Upper lobe of left lung (tissue), 6 donors: ENCODE data around the gene HOXD12. TPM values are rescaled to one million over a fixed set of nuclear protein-coding genes. Genes with fewer than 3 reads are reported as not detected.

Experiments used
- ATAC-seq, 2 donors: fragments of 200-7000 bp; cut with Tn5 transposase; one replicate each; pipeline ENCODE4 v1.9.1; 2022; ENCODE audit warnings: mild to moderate bottlenecking in 2 of 2, moderate library complexity in 2 of 2; ENCODE audit not compliant: low FRiP score in 2 of 2
- DNase-seq, 2 donors: peaks; one replicate each; pipeline ENCODE4 v3.0.0-alpha.2; 2019 to 2020
- H3K27ac ChIP-seq, 4 donors: fragments of 200-600 bp; sonication (generic); one replicate each; pipeline ENCODE4 v1.5.1; 2016 to 2019
- H3K27me3 ChIP-seq, 4 donors: fragments of 200-600 bp; sonication (generic); one replicate each; pipeline ENCODE4 v1.5.1; 2017 to 2019
- H3K36me3 ChIP-seq, 4 donors: fragments of 200-600 bp; sonication (generic); one replicate each; pipeline ENCODE4 v1.5.1; 2016 to 2019
- H3K4me1 ChIP-seq, 4 donors: fragments of 200-600 bp; sonication (generic); one replicate each; pipeline ENCODE4 v1.5.1; 2018 to 2019
- H3K4me3 ChIP-seq, 4 donors: fragments of 200-600 bp; sonication (generic); one replicate each; pipeline ENCODE4 v1.5.1; 2017 to 2019; ENCODE audit warnings: mild to moderate bottlenecking in 2 of 4, moderate library complexity in 1 of 4
- H3K9me3 ChIP-seq, 4 donors: fragments of 200-600 bp; sonication (generic); one replicate each; pipeline ENCODE4 v1.5.1; 2018 to 2019
- EP300 ChIP-seq, 4 donors: sonication (generic); formaldehyde crosslinking; IDR thresholded peaks; one replicate each; pipeline ENCODE4 v1.5.1; 2017; ENCODE audit warnings: antibody characterized with exemption in 4 of 4, control low read depth in 2 of 4
- POLR2A ChIP-seq, 4 donors: fragments of 450-650 bp; IDR thresholded peaks; one replicate each; pipeline ENCODE4 v1.5.1; 2016 to 2017; ENCODE audit warnings: antibody characterized with exemption in 4 of 4, mild to moderate bottlenecking in 2 of 4
- POLR2AphosphoS5 ChIP-seq, 2 donors: sonication (generic); formaldehyde crosslinking; IDR thresholded peaks; one replicate each; pipeline ENCODE4 v1.5.1; 2017; ENCODE audit warnings: antibody characterized with exemption in 2 of 2
- WGBS, 2 donors: methylation state at CpG; one replicate each; pipeline ENCODE4 v1.1.5; 2017 to 2018; 5-methylcytosine and 5-hydroxymethylcytosine counted together
- total RNA-seq, 6 donors: library from RNA; depleted of rRNA in 4 of 6; stranded (reverse); fragments of >200 nt in 4 of 6; gene quantifications; one replicate each; pipeline versions ENCODE4 v1.1.0 to v1.2.1, GENCODE V29; 2016 to 2021
- TF ChIP-seq, protein P1 (sequence below), 6 experiments: fragments of 450-650 bp in 4 of 6; fragments of 200-600 bp in 2 of 6; sonication (generic) in 2 of 6; IDR thresholded peaks; one replicate each; pipeline ENCODE4 v1.5.1; 2016 to 2019; ENCODE audit warnings: antibody characterized with exemption in 6 of 6
- donor health status: DM: no; HTN: no; CAD: no; lungs with moderate emphysema.
- donor health status: DM: no; HTN: yes; CAD: no; lungs with severe emphysema.

HOXD12 gene
- total RNA-seq, 6 donors from 2014 or later, result not detected

DNA sequence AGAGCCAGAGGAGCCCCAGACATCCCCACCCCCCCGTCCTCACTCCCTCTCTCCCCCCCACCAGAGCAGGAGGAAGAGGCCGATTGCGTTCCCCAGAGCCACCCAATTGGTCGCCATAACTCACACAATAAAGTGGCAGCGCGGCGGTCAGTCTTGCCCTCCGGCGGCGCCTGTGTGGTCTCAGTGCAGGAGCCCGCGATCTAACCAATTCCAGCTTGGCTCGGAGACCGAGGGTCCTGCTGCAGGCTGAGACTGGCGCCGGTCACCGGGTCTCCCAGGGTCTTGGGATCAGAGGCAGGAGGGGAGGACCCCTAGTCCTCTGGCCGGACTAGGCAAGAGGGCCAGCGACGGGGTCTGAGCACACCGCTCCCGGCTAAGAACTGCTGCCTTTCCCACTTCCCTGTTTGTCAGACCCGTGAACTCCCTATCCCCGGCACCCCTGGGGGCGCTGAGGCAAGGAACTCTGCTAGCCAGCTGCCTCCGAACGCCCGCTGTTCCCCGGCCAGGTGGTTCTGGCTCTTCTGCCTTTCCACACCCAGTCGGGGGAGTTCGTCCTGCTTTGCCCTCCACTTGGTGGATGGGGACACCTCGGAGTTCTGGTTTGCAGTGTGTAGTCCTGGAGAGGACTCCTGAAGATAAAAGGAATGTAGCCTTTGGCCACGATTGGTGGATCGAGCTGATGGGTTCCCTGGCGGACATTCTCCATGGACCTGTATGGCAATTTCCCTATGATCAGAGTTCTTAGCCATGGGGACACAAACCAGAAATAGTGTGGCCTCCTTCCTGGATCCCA lies 1.0 kb upstream of the HOXD12 start:
- H3K9me3 ChIP-seq, result no peaks in the 10 kb centered on the region
- no peak overlapping the region for H3K4me3 ChIP-seq
- WGBS, 2 donors, result 9 to 36% methylated on average over 3 to 28 of the region's 35 CpGs
- DNase-seq (no peak), ATAC-seq (no peak)
- H3K27ac ChIP-seq, result no peak overlapping the region
- no peak for TF ChIP-seq POLR2AphosphoS5 (IDR thresholded peaks at IDR 0.05)
- no peak for TF ChIP-seq EP300 (IDR thresholded peaks at IDR 0.05)
- no peak for TF ChIP-seq POLR2A (IDR thresholded peaks at IDR 0.05)
- TF ChIP-seq, protein P1, sequence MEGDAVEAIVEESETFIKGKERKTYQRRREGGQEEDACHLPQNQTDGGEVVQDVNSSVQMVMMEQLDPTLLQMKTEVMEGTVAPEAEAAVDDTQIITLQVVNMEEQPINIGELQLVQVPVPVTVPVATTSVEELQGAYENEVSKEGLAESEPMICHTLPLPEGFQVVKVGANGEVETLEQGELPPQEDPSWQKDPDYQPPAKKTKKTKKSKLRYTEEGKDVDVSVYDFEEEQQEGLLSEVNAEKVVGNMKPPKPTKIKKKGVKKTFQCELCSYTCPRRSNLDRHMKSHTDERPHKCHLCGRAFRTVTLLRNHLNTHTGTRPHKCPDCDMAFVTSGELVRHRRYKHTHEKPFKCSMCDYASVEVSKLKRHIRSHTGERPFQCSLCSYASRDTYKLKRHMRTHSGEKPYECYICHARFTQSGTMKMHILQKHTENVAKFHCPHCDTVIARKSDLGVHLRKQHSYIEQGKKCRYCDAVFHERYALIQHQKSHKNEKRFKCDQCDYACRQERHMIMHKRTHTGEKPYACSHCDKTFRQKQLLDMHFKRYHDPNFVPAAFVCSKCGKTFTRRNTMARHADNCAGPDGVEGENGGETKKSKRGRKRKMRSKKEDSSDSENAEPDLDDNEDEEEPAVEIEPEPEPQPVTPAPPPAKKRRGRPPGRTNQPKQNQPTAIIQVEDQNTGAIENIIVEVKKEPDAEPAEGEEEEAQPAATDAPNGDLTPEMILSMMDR (IDR thresholded peaks at IDR 0.05), result no peak
- no peaks in the 10 kb centered on the region for H3K36me3 ChIP-seq
- H3K4me1 ChIP-seq, result peaks cover 18 to 36% (median 21%) of the 10 kb centered on the region in 4 donors
- H3K27me3 ChIP-seq, result peaks cover 0 to 90% (median 57%) of the 10 kb centered on the region in 4 donors

DNA sequence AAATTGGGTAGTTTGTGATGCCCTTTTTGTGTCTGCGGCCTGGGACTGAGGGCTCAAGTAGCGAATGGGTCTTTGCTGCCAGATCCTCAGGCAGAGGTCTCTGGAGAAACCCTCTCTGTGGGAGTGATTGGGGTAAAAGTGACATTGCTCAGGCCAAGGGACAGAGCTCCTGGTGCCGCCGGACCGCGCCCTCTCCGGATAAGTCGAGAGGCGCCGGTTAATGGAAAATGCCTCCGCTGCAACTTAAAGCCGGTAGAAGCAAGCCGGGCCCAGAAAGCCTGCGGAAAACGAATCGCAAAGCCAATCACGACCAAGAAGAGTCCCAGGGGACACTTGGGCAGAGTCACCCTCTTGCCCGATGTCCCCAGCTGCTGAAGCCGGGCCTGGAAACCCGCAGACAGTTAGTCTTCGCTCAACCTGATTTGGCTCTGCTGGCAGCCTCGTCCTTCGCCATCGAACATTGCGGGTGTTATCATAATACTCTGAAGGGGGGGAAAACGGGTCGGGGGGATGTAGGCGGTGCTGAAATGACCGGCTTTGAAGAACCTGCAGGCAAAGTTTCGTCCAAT lies 352 bp upstream of the HOXD12 start:
- peaks cover 0 to 90% (median 57%) of the 10 kb centered on the region in 4 donors for H3K27me3 ChIP-seq
- 6 to 9% methylated on average over 16 to 30 of the region's 30 CpGs for WGBS, 2 donors
- H3K4me1 ChIP-seq, result peaks cover 18 to 38% (median 26%) of the 10 kb centered on the region in 4 donors
- TF ChIP-seq POLR2AphosphoS5 (IDR thresholded peaks at IDR 0.05) (no peak), POLR2A (IDR thresholded peaks at IDR 0.05) (no peak), EP300 (IDR thresholded peaks at IDR 0.05) (no peak)
- TF ChIP-seq, protein P1 (IDR thresholded peaks at IDR 0.05), result no peak
- DNase-seq (no peak), ATAC-seq (no peak)
- H3K27ac ChIP-seq, result no peak overlapping the region
- H3K9me3 ChIP-seq, result no peaks in the 10 kb centered on the region
- no peaks in the 10 kb centered on the region for H3K36me3 ChIP-seq
- H3K4me3 ChIP-seq, result no peak overlapping the region

DNA sequence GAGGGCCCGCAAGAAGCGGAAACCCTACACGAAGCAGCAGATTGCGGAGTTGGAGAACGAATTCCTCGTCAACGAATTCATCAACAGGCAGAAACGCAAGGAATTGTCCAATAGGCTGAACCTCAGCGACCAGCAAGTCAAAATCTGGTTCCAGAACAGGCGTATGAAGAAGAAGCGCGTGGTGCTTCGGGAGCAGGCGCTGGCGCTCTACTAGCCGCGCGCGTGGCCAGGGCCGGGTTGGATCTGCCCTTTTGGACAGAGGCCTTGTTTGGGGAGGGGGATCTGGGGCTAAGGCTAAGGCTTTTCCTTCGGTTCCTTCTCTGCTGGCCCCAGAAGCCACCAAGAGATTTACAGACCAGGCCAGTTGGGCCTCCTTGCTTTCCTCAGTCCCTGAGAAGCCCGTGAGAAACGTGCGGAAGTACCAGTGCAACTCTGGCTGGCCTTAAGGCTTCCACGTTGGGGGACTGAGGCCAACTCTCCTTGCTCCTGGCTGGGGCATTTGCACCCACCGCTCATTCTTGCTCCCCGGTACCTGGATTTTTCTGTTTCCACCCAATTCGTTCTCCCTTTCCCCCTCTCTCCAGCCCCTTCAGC lies 1.0 kb downstream of the HOXD12 start:
- TF ChIP-seq, protein P1 (IDR thresholded peaks at IDR 0.05), result no peak
- no peak for TF ChIP-seq POLR2A (IDR thresholded peaks at IDR 0.05)
- TF ChIP-seq POLR2AphosphoS5 (IDR thresholded peaks at IDR 0.05), result no peak
- no peak for TF ChIP-seq EP300 (IDR thresholded peaks at IDR 0.05)
- WGBS, 2 donors, result 12% methylated on average over 14 to 28 of the region's 28 CpGs
- Histone ChIP-seq H3K27ac (no peak overlapping the region), H3K27me3 (peaks cover 0 to 91% (median 63%) of the 10 kb centered on the region in 4 donors), H3K4me3 (no peak overlapping the region), H3K36me3 (no peaks in the 10 kb centered on the region), H3K4me1 (peaks cover 23 to 49% (median 30%) of the 10 kb centered on the region in 4 donors), H3K9me3 (no peaks in the 10 kb centered on the region)
- ATAC-seq (no peak), DNase-seq (no peak)

DNA sequence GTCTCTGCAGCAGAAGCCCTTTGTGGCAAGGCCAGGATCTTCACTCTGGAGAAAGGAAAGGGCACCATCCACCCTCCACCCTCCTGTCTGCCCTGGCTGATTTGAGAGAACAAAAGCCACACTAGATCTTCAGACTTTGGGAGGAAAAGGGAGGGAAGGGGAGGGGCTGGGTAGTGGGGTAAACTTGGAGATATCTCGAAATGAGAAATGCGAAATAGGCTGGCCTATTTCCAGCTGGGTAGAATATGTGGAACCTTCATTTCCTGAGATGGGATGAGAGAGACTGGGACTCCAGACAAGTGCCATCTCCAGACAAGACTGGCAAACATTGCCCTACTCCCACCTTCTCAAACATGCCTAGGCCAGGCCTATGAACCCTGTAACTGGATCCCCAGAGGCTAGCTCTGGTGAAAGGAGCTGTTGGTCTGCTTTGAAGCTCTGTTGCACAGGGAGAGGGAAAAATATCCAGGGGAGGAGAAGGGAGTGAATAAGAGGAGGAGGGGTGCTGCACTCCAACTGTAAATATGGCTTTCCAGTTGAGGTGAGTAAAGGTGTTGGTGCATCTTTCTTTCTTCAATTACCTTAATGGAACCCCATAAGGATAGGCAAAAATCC lies 1.7 kb downstream of the HOXD12 start:
- 2 to 9% methylated on average over 2 of the region's 2 CpGs for WGBS, 2 donors
- no peaks in the 10 kb centered on the region for H3K9me3 ChIP-seq
- DNase-seq (no peak), ATAC-seq (no peak)
- TF ChIP-seq, protein P1 (IDR thresholded peaks at IDR 0.05), result no peak
- no peak for TF ChIP-seq POLR2AphosphoS5 (IDR thresholded peaks at IDR 0.05)
- TF ChIP-seq POLR2A (IDR thresholded peaks at IDR 0.05), result no peak
- TF ChIP-seq EP300 (IDR thresholded peaks at IDR 0.05), result no peak
- peaks cover 0 to 95% (median 63%) of the 10 kb centered on the region in 4 donors for H3K27me3 ChIP-seq
- peaks cover 22 to 46% (median 31%) of the 10 kb centered on the region in 4 donors for H3K4me1 ChIP-seq
- no peak overlapping the region for H3K4me3 ChIP-seq
- no peaks in the 10 kb centered on the region for H3K36me3 ChIP-seq
- no peak overlapping the region for H3K27ac ChIP-seq
